Hepatocyte (in vitro differentiated cells): ENCODE measurements around the gene GRIK2.

Experiments used
- CTCF ChIP-seq: fragments of 200-600 bp; sonication (generic); IDR thresholded peaks from 2 replicates; pipeline ENCODE4 v1.5.1; 2016; ENCODE audit warnings: antibody characterized with exemption, mild to moderate bottlenecking; ENCODE audit not compliant: poor library complexity
- EZH2 ChIP-seq: fragments of 200-600 bp; sonication (generic); IDR thresholded peaks from 2 replicates; pipeline ENCODE4 v1.6.1; 2016; ENCODE audit warnings: antibody characterized with exemption, mild to moderate bottlenecking, borderline replicate concordance
- EZH2phosphoT487 ChIP-seq: fragments of 200-600 bp; sonication (generic); IDR thresholded peaks from one replicate; pipeline ENCODE4 v1.6.1; 2018; ENCODE audit warnings: antibody characterized with exemption, mild to moderate bottlenecking, low read depth, moderate library complexity; ENCODE audit not compliant: unreplicated experiment, severe bottlenecking

DNA sequence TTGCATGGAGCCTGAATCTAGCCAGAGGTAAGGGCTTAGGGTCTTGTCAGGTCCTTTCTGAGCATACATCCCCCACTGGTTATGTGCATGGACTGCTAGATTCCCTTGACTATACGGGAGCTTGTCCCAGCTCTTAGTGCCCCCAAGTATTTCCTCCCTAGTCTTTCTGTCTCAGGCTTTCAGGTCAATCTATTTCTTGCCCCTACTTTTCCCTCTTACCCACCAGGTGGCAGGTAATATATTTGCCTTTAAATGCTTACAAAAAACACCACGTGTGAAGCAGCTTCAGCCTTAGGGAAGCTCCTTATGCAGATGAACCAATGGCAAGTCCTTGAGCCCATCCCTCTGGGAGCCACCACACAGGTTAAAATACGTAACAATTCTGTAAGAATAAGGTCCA is 454.2 kb downstream of the GRIK2 start:
- TF ChIP-seq EZH2 (no peak), EZH2phosphoT487 (no peak), CTCF (no peak)
